IPS-15b (cell line): ENCODE results near the gene GMPPB.

ENCODE experiments used
- H3K27me3 ChIP-seq: one replicate; pipeline ENCODE4 v1.6.1; 2013; ENCODE audit warnings: low read length; ENCODE audit not compliant: control insufficient read depth, insufficient read depth
- H3K36me3 ChIP-seq: one replicate; pipeline ENCODE4 v1.6.1; 2013; ENCODE audit warnings: low read length; ENCODE audit not compliant: control insufficient read depth, insufficient read depth
- H3K4me1 ChIP-seq: one replicate; pipeline ENCODE4 v1.6.1; 2013; ENCODE audit warnings: mild to moderate bottlenecking, low read length; ENCODE audit not compliant: control insufficient read depth, insufficient read depth
- H3K4me3 ChIP-seq: one replicate; pipeline ENCODE4 v1.5.1; 2013; ENCODE audit warnings: low read depth, low read length
- H3K9ac ChIP-seq: one replicate; pipeline ENCODE4 v1.6.1; 2013; ENCODE audit warnings: low read depth, mild to moderate bottlenecking, low read length
- H3K9me3 ChIP-seq: one replicate; pipeline ENCODE4 v1.6.1; 2013; ENCODE audit warnings: mild to moderate bottlenecking, low read length; ENCODE audit not compliant: control insufficient read depth, insufficient read depth

The GMPPB gene

DNA sequence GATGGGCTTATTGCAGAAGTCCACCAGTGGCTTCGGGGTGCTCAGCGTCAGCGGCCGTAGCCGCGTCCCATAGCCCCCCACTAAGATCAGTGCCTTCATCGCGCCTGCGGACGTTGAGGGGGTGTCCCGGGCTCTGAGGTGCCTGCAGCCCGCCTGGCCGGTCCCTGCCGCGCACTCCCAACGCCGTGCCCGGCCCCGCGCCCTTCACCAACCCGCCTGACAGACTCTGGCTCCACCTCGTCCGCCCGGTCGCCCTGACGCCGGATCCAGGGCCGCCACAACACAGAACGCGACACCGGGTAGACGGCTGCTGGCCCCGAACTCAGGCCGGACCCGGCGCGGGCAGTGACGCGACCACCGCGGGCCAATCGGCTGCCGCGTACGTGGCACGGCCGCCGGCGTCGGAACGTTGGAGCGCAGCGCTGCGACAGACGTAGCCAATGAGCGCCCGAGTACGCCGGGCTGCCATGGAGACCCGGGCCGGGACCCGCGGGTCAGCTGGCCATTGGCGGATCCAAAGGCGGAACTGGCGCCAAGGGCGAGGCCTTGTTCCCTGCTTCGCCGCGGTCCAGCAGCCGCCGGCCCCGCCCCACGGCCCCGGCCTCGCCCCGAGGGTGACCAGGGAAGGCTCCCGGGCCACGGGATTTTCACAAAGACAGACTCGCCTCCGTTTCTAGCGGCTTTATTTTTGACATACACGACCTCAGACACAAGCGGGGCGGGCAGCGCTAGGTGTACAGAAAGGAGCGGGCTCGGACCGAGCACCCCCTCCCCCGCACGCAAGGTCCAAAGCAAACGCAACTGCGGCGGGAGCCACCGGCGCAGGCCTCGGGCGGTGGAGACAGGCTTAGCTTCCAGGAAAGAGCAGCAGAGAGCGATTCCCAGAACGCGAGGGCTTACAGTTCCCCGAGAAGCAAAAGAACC, at the start of gene GMPPB:
Gene GMPPB (minus strand): TSS at position 324 of the 924 bp plus-strand sequence. CDS start 225 bp downstream, at position 99.
- Histone ChIP-seq H3K9ac (peak within 1 kb of the TSS; percentile 91), H3K4me1 (peaks cover 2% of the 10 kb centered on the region), H3K4me3 (peak within 1 kb of the TSS; percentile 96), H3K9me3 (no peaks in the 10 kb centered on the region), H3K36me3 (peaks cover 42% of the 10 kb centered on the region), H3K27me3 (no peaks in the 10 kb centered on the region)

DNA sequence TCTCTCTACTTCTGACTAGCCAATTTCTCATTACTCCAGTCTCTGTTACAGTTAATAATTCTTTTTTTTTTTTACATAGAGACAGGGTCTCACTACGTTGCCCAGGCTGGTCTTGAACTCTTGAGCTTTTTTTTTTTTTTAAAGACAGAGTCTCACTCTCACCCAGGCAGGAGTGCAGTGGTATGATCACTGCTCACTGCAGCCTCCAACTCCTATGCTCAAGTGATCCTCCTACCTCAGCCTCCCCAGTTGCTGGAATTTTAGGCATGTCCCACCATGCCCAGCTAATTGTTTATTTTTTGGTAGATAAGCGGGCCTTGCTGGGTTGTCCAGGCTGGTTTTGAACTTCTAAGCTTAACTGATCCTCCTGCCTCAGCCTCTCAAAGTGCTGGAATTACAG, 49.0 kb upstream of the GMPPB start:
- no peaks in the 10 kb centered on the region for H3K36me3 ChIP-seq

DNA sequence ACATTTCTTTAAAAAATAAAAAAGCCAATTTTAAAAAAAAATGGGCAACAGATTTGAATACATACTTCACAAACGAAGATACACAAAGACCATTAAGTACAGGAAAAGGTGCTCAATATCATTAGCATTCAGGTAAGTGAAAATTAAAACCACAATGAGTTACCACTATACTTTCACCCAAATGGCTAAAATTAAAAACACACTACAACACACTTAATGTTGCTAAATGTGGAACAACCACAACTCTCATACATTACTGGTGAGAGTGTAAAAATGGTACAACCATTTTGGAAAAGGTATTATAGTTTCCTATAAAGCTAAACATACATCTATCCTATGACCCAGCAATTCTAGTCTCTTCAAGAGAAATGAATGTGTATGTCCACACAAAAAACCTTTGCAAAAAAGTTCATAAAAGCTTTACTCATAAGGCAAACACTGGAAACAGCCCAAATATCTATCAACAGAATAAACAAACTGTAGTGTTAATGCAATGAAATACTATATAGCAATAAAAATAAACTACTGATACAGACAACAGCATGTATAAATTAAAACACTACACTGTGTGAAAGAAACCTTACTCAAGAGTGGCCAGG, 47.7 kb upstream of the GMPPB start:
- H3K4me3 ChIP-seq, result no peak overlapping the region
- no peaks in the 10 kb centered on the region for H3K4me1 ChIP-seq
- no peak overlapping the region for H3K9ac ChIP-seq
- no peaks in the 10 kb centered on the region for H3K27me3 ChIP-seq
- no peaks in the 10 kb centered on the region for H3K36me3 ChIP-seq
- H3K9me3 ChIP-seq, result no peaks in the 10 kb centered on the region

More for the DNA sequence above, 49.0 kb upstream of the GMPPB start:
- no peak overlapping the region for H3K9ac ChIP-seq
- no peaks in the 10 kb centered on the region for H3K4me1 ChIP-seq
- no peak overlapping the region for H3K4me3 ChIP-seq
- H3K27me3 ChIP-seq, result no peaks in the 10 kb centered on the region
- H3K9me3 ChIP-seq, result no peaks in the 10 kb centered on the region

DNA sequence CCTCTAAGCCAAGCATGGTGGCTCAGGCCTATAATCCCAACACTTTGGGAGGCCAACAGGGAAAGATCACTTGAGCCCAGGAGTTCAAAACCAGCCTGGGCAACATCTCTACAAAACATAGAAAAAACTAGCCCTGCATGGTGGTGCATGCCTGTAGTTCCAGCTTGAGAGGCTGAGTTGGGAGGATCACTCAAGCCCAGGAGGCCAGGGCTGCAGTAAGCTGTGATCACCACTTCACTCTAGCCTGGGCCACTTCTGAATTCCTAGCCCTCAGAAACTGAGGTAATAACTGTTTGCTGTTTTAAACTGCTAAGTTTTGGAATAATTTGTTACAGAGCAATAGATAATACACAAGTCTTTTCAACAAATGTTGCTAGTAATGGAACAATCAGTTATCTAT, 46.2 kb upstream of the GMPPB start:
- H3K9me3 ChIP-seq, result no peaks in the 10 kb centered on the region
- H3K4me1 ChIP-seq, result no peaks in the 10 kb centered on the region
- H3K27me3 ChIP-seq, result no peaks in the 10 kb centered on the region
- no peaks in the 10 kb centered on the region for H3K36me3 ChIP-seq
- H3K9ac ChIP-seq, result no peak overlapping the region
- H3K4me3 ChIP-seq, result no peak overlapping the region

- Histone ChIP-seq H3K36me3 (no peaks in the 10 kb centered on the region), H3K4me3 (no peak overlapping the region), H3K9ac (no peak overlapping the region), H3K27me3 (no peaks in the 10 kb centered on the region), H3K9me3 (no peaks in the 10 kb centered on the region), H3K4me1 (no peaks in the 10 kb centered on the region)
These were observed 45.6 kb upstream of the GMPPB start for GRCh38 chr3:49769286-49769915.

DNA sequence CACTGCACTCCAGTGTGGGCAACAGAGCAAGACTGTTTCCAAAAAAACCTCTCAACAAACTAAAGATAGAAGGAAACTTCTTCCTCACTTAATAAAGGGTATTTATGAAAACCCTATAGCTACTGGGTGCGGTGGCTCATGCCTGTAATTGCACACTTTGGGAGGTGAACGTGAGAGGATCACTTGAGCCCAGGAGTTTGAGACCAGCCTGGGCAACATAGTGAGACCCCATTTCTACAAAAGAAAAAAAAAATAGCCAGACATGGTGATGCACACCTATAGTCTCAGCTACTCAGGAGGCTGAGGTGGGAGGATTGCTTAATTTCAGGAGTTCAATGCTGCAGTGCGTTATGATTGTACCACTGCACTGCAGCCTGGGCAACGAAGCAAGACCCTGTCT, 40.2 kb upstream of the GMPPB start:
- Histone ChIP-seq H3K9ac (no peak overlapping the region), H3K27me3 (no peaks in the 10 kb centered on the region), H3K4me3 (no peak overlapping the region), H3K9me3 (no peaks in the 10 kb centered on the region), H3K36me3 (no peaks in the 10 kb centered on the region), H3K4me1 (no peaks in the 10 kb centered on the region)

- Histone ChIP-seq H3K4me1 (no peaks in the 10 kb centered on the region), H3K9me3 (no peaks in the 10 kb centered on the region), H3K4me3 (no peak overlapping the region), H3K27me3 (no peaks in the 10 kb centered on the region), H3K9ac (no peak overlapping the region), H3K36me3 (no peaks in the 10 kb centered on the region)
These were observed 37.9 kb upstream of the GMPPB start for GRCh38 chr3:49761661-49762060.

- no peaks in the 10 kb centered on the region for H3K9me3 ChIP-seq
- H3K4me1 ChIP-seq, result no peaks in the 10 kb centered on the region
- no peak overlapping the region for H3K4me3 ChIP-seq
- no peaks in the 10 kb centered on the region for H3K36me3 ChIP-seq
- H3K27me3 ChIP-seq, result no peaks in the 10 kb centered on the region
- no peak overlapping the region for H3K9ac ChIP-seq
These were observed 35.5 kb upstream of the GMPPB start for GRCh38 chr3:49759226-49759625.

DNA sequence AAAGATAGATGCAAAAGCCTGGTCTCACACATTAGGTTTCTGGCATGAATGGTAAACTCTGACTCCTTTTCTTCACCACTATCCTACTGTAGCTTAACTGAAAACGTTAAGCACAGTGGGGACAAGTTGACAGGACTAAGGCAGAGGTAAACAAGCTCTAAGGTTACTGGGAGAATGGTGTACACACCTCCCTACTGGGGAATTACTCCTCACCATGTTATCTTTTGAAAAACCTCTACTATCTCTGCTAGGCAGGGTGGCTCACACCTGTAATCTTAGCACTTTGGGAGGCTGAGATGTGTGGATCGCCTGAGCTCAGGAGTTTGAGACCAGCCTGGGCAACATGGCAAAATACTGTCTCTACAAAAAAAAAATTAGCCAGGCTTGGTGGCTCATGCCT, 33.4 kb upstream of the GMPPB start:
- Histone ChIP-seq H3K9me3 (no peaks in the 10 kb centered on the region), H3K4me1 (no peaks in the 10 kb centered on the region)

GRCh38 chr3:49756036-49756435, 32.3 kb upstream of the GMPPB start:
- no peak overlapping the region for H3K9ac ChIP-seq
- no peaks in the 10 kb centered on the region for H3K36me3 ChIP-seq
- no peaks in the 10 kb centered on the region for H3K27me3 ChIP-seq
- H3K4me3 ChIP-seq, result no peak overlapping the region
- H3K4me1 ChIP-seq, result no peaks in the 10 kb centered on the region
- H3K9me3 ChIP-seq, result no peaks in the 10 kb centered on the region

More for the DNA sequence above, 33.4 kb upstream of the GMPPB start:
- Histone ChIP-seq H3K27me3 (no peaks in the 10 kb centered on the region), H3K4me3 (no peak overlapping the region), H3K9ac (no peak overlapping the region), H3K36me3 (no peaks in the 10 kb centered on the region)

DNA sequence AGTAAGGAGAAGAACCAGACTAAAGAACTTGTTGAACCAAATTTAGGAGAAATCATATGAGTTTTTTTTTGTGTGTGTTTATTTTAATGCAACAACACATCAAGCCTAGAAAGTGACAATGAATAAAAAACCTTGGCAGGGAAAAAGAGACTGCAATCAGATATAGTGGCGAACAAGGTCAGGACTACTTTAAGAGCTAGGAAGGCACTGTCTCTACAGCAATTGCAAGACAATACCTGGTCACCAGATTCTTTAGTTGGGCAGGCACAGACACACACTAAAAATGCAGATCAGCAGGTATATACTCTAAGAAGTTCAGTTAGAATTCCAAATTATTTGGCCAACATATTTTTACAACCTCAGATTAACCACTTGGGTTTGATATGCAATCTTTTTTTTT, 30.8 kb upstream of the GMPPB start:
- Histone ChIP-seq H3K9me3 (no peaks in the 10 kb centered on the region), H3K4me1 (no peaks in the 10 kb centered on the region), H3K4me3 (no peak overlapping the region), H3K9ac (no peak overlapping the region), H3K27me3 (no peaks in the 10 kb centered on the region), H3K36me3 (no peaks in the 10 kb centered on the region)
